Trophoblast cell (in vitro differentiated cells and primary cell): Measurements from ENCODE around the gene BRS3. TPM values are rescaled to one million over a fixed set of nuclear protein-coding genes. Genes with fewer than 3 reads are reported as not detected.
"Not testable (repeated sequence)": the region's sequence is repeated elsewhere in the genome, so short reads cannot be mapped to it uniquely, and the experiment has no call there.

Source experiments
- DNase-seq, 2 donors: peaks; one replicate each; pipeline ENCODE4 v3.0.0-alpha.2; 2016
- H2AFZ ChIP-seq: 2 replicates; pipeline ENCODE4 v1.6.1; 2013; ENCODE audit warnings: low read length, moderate library complexity, mild to moderate bottlenecking; ENCODE audit not compliant: insufficient read depth, poor library complexity
- H2AK5ac ChIP-seq: 2 replicates; pipeline ENCODE4 v1.6.1; 2013; ENCODE audit warnings: mild to moderate bottlenecking, low read length
- H2BK120ac ChIP-seq: 2 replicates; pipeline ENCODE4 v1.6.1; 2013; ENCODE audit warnings: low read length, mild to moderate bottlenecking, moderate library complexity; ENCODE audit not compliant: insufficient read depth, poor library complexity
- H2BK12ac ChIP-seq: 2 replicates; pipeline ENCODE4 v1.6.1; 2013; ENCODE audit warnings: mild to moderate bottlenecking, low read length, moderate library complexity
- H2BK5ac ChIP-seq: 2 replicates; pipeline ENCODE4 v1.6.1; 2013; ENCODE audit warnings: low read length, low read depth, moderate library complexity, mild to moderate bottlenecking; ENCODE audit not compliant: poor library complexity
- H3K14ac ChIP-seq: 2 replicates; pipeline ENCODE4 v1.6.1; 2013; ENCODE audit warnings: mild to moderate bottlenecking, low read length
- H3K18ac ChIP-seq: 2 replicates; pipeline ENCODE4 v1.6.1; 2013; ENCODE audit warnings: mild to moderate bottlenecking, low read length
- H3K23ac ChIP-seq: 2 replicates; pipeline ENCODE4 v1.6.1; 2013; ENCODE audit warnings: low read length
- H3K27ac ChIP-seq: 2 replicates; pipeline ENCODE4 v1.5.1; 2013; ENCODE audit warnings: low read depth, mild to moderate bottlenecking, inconsistent platforms, low read length, moderate library complexity
- H3K27me3 ChIP-seq: 2 replicates; pipeline ENCODE4 v1.6.1; 2013; ENCODE audit warnings: inconsistent platforms, mild to moderate bottlenecking, low read length, moderate library complexity; ENCODE audit not compliant: insufficient read depth
- H3K36me3 ChIP-seq, 2 experiments: 1 replicate in 1 of 2; 2 replicates in 1 of 2; pipeline ENCODE4 v1.6.1; 2013; ENCODE audit warnings: low read length in 2 of 2, mild to moderate bottlenecking in 2 of 2, moderate library complexity in 1 of 2; ENCODE audit not compliant: insufficient read depth in 2 of 2, control insufficient read depth in 1 of 2
- H3K4ac ChIP-seq: 2 replicates; pipeline ENCODE4 v1.6.1; 2013; ENCODE audit warnings: low read depth, mild to moderate bottlenecking, low read length, moderate library complexity
- H3K4me1 ChIP-seq, 2 experiments: 1 replicate in 1 of 2; 2 replicates in 1 of 2; pipeline ENCODE4 v1.6.1; 2013; ENCODE audit warnings: low read length in 2 of 2, mild to moderate bottlenecking in 2 of 2, moderate library complexity in 1 of 2; ENCODE audit not compliant: insufficient read depth in 2 of 2, control insufficient read depth in 1 of 2
- H3K4me2 ChIP-seq: 2 replicates; pipeline ENCODE4 v1.6.1; 2013; ENCODE audit warnings: inconsistent platforms, mild to moderate bottlenecking, low read length, moderate library complexity
- H3K4me3 ChIP-seq: 2 replicates; pipeline ENCODE4 v1.5.1; 2013; ENCODE audit warnings: mild to moderate bottlenecking, low read depth, low read length, inconsistent platforms
- H3K79me1 ChIP-seq: one replicate; pipeline ENCODE4 v1.6.1; 2013; ENCODE audit warnings: low read length
- H3K79me2 ChIP-seq: 2 replicates; pipeline ENCODE4 v1.6.1; 2013; ENCODE audit warnings: low read length, mild to moderate bottlenecking; ENCODE audit not compliant: control insufficient read depth, insufficient read depth, poor library complexity
- H3K9ac ChIP-seq: 2 replicates; pipeline ENCODE4 v1.6.1; 2013; ENCODE audit warnings: mild to moderate bottlenecking, low read length
- H3K9me3 ChIP-seq: 2 replicates; pipeline ENCODE4 v1.6.1; 2013; ENCODE audit warnings: low read depth, mild to moderate bottlenecking, control low read depth, inconsistent platforms, low read length; ENCODE audit not compliant: insufficient read depth
- H4K12ac ChIP-seq: 2 replicates; pipeline ENCODE4 v1.6.1; 2013; ENCODE audit warnings: low read depth, mild to moderate bottlenecking, low read length, moderate library complexity
- H4K8ac ChIP-seq: 2 replicates; pipeline ENCODE4 v1.6.1; 2013; ENCODE audit warnings: low read depth, mild to moderate bottlenecking, low read length, moderate library complexity
- H4K91ac ChIP-seq: one replicate; pipeline ENCODE4 v1.6.1; 2013; ENCODE audit warnings: low read depth, mild to moderate bottlenecking, low read length, moderate library complexity
- WGBS: extraction: QIAGEN DNeasy Blood & Tissue Kit; methylation state at CpG from one replicate; pipeline ENCODE4 v1.1.7; 2013; ENCODE audit warnings: missing lambda C conversion rate; ENCODE audit not compliant: insufficient read length, insufficient coverage; ENCODE audit errors: extremely low coverage; 5-methylcytosine and 5-hydroxymethylcytosine counted together
- polyA plus RNA-seq: library from polyadenylated mRNA; stranded (reverse); fragments of 200-250 nt; gene quantifications from 2 replicates; pipeline ENCODE4 v1.2.3, GENCODE V29; 2013

The BRS3 gene
- polyA plus RNA-seq: not detected in 2 replicates

DNA sequence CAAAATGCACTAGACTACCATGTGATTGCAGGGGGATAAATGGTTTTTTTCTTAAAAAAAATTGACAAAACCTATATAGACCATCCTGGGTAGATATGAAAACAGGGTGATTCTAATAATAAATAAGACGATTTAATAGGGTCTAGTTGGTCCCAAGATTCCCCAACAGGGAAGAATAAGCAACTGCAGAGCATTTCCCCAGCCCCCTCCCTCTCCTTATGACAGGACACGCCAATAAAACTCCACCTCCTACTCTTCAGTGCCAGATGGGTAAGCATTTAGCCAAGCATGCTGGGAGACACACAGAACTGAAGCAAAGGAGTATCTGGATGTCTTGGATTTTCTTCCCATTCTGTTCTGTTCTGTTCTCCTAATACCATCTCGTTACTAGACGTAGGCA, at the start of gene BRS3:
BRS3 (plus strand) TSS at position 301 of the 400 bp plus-strand sequence. CDS start 168 bp downstream, outside the sequence.
- Histone ChIP-seq H2BK5ac (no peak within 1 kb of the TSS), H4K12ac (no peak within 1 kb of the TSS), H3K4me2 (no peak within 1 kb of the TSS), H4K8ac (no peak within 1 kb of the TSS), H3K36me3 (no peaks in the 10 kb centered on the region), H3K9ac (no peak within 1 kb of the TSS), H3K9me3 (no peaks in the 10 kb centered on the region), H3K4ac (no peak within 1 kb of the TSS), H2BK120ac (no peak within 1 kb of the TSS), H2AFZ (no peak within 1 kb of the TSS), H3K79me1 (no peaks in the 10 kb centered on the region), H4K91ac (no peak within 1 kb of the TSS), H3K79me2 (no peaks in the 10 kb centered on the region), H2AK5ac (no peak within 1 kb of the TSS), H3K23ac (no peak within 1 kb of the TSS), H3K4me3 (no peak within 1 kb of the TSS), H3K27ac (no peak within 1 kb of the TSS), H2BK12ac (no peak within 1 kb of the TSS), H3K4me1 (no peaks in the 10 kb centered on the region), H3K27me3 (no peaks in the 10 kb centered on the region), H3K18ac (no peak within 1 kb of the TSS), H3K14ac (no peak within 1 kb of the TSS)
- no peak for DNase-seq
- no CpG with 5 or more reads among the region's 4 CpGs for WGBS

DNA sequence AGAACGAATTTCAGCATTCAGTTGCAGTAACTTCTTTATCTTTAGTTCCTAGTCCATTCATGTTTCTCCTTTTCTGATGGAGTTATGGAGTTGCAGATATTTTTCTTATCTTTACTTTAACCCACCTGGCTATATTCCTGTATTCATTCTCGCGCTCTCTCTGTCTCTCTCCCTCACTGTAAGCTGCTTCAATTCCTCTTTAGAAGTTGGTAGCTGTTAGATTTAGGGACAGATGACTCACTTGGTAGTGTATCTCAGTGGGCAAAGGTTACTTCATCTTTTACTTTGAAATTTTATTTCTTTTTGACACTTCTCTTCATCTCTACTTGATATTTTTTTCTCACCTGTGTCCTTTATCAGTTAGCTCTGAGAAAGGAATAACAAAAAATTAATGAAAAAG, 49.6 kb upstream of the BRS3 start:
- Histone ChIP-seq H3K23ac (no peak overlapping the region), H3K36me3 (no peaks in the 10 kb centered on the region), H3K27ac (no peak overlapping the region), H3K4me1 (no peaks in the 10 kb centered on the region), H3K79me1 (no peaks in the 10 kb centered on the region), H3K9me3 (no peaks in the 10 kb centered on the region), H2BK5ac (no peak overlapping the region), H2AK5ac (no peak overlapping the region), H3K27me3 (no peaks in the 10 kb centered on the region), H2BK120ac (no peak overlapping the region), H3K18ac (no peak overlapping the region), H2AFZ (no peak overlapping the region), H2BK12ac (no peak overlapping the region), H3K4me2 (no peak overlapping the region), H3K14ac (no peak overlapping the region), H3K9ac (no peak overlapping the region), H3K79me2 (no peaks in the 10 kb centered on the region), H4K8ac (no peak overlapping the region), H3K4me3 (no peak overlapping the region), H4K12ac (no peak overlapping the region), H4K91ac (no peak overlapping the region), H3K4ac (no peak overlapping the region)
- no CpG with 5 or more reads among the region's 3 CpGs for WGBS
- DNase-seq: no peak

DNA sequence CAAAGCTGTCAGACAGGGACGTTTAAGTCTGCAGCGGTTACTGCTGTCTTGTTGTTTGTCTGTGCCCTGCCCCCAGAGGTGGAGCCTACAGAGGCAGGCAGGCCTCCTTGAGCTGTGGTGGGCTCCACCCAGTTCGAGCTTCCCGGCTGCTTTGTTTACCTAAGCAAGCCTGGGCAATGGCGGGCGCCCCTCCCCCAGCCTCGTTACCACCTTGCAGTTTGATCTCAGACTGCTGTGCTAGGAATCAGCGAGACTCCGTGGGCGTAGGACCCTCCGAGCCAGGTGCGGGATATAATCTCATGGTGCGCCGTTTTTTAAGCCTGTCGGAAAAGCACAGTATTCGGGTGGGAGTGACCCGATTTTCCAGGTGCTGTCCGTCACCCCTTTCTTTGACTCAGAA, 42.1 kb upstream of the BRS3 start:
- H2AK5ac ChIP-seq, H3K4ac ChIP-seq, H3K79me2 ChIP-seq, H3K9me3 ChIP-seq, H2BK120ac ChIP-seq, H3K27me3 ChIP-seq, H3K79me1 ChIP-seq, H3K18ac ChIP-seq, H2BK12ac ChIP-seq, H3K14ac ChIP-seq, H3K27ac ChIP-seq, H4K91ac ChIP-seq, H3K4me2 ChIP-seq, H3K4me3 ChIP-seq, DNase-seq, H4K8ac ChIP-seq, H3K23ac ChIP-seq, H4K12ac ChIP-seq, H3K36me3 ChIP-seq, H2AFZ ChIP-seq, H2BK5ac ChIP-seq, H3K9ac ChIP-seq, H3K4me1 ChIP-seq: not testable (repeated sequence)
- no CpG with 5 or more reads among the region's 18 CpGs for WGBS

DNA sequence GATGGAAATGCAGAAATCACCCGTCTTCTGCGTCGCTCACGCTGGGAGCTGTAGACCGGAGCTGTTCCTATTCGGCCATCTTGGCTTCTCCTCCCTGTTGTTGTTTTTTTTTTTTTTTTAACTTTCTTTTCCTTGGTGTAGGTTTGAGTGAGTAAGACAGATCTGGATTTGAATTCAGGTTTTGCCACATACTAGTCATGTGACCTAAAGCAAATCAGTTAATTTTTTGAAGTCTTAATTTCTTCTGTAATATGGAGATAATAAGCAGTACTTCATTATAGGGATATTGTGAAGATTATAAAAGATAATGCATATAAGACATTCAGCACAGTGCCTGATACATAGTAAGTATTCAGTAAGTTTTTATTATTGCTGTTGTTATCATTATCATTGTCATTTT, 41.5 kb upstream of the BRS3 start:
- no peak overlapping the region for H2BK5ac ChIP-seq
- H3K27me3 ChIP-seq: no peaks in the 10 kb centered on the region
- no peaks in the 10 kb centered on the region for H3K4me1 ChIP-seq
- WGBS: no CpG with 5 or more reads among the region's 6 CpGs
- no peaks in the 10 kb centered on the region for H3K9me3 ChIP-seq
- no peak overlapping the region for H2AFZ ChIP-seq
- H3K4ac ChIP-seq: no peak overlapping the region
- H2BK120ac ChIP-seq: no peak overlapping the region
- H3K18ac ChIP-seq: no peak overlapping the region
- no peak overlapping the region for H3K9ac ChIP-seq
- no peak overlapping the region for H3K4me2 ChIP-seq
- H4K91ac ChIP-seq: no peak overlapping the region
- H4K8ac ChIP-seq: no peak overlapping the region
- H3K79me2 ChIP-seq: no peaks in the 10 kb centered on the region
- no peak overlapping the region for H2BK12ac ChIP-seq
- H3K14ac ChIP-seq: no peak overlapping the region
- H2AK5ac ChIP-seq: no peak overlapping the region
- no peak overlapping the region for H4K12ac ChIP-seq
- no peak overlapping the region for H3K4me3 ChIP-seq
- no peak overlapping the region for H3K27ac ChIP-seq
- H3K36me3 ChIP-seq: no peaks in the 10 kb centered on the region
- H3K23ac ChIP-seq: no peak overlapping the region
- no peaks in the 10 kb centered on the region for H3K79me1 ChIP-seq
- DNase-seq: no peak
